ENCODE measurements around the gene TREM1.

- no peak for TF ChIP-seq CTCF (IDR thresholded peaks at IDR 0.05)
- TF ChIP-seq POLR2A (IDR thresholded peaks at IDR 0.05): no peak
Measured at GRCh38 chr6:41315943-41316620, 29.6 kb upstream of the TREM1 start.
